Subcutaneous abdominal adipose tissue (tissue), 5 donors: Measurements from ENCODE around the gene ANKRD24.
"Not testable (repeated sequence)": the region's sequence is repeated elsewhere in the genome, so short reads cannot be mapped to it uniquely, and the experiment has no call there.

Experiments used
- H3K27ac ChIP-seq: one replicate; pipeline ENCODE4 v1.7.0; 2013; ENCODE audit warnings: low read depth, mild to moderate bottlenecking, inconsistent platforms, low read length, moderate library complexity
- H3K27me3 ChIP-seq, 5 donors: one replicate each; pipeline ENCODE4 v1.7.0; 2013; ENCODE audit warnings: low read length in 5 of 5, inconsistent platforms in 1 of 5; ENCODE audit not compliant: control insufficient read depth in 5 of 5, insufficient read depth in 4 of 5
- H3K36me3 ChIP-seq, 5 donors: one replicate each; pipeline ENCODE4 v1.7.0; 2013; ENCODE audit warnings: low read length in 5 of 5; ENCODE audit not compliant: control insufficient read depth in 5 of 5, insufficient read depth in 5 of 5
- H3K4me1 ChIP-seq, 5 donors: one replicate each; pipeline ENCODE4 v1.7.0; 2013; ENCODE audit warnings: low read length in 5 of 5, mild to moderate bottlenecking in 3 of 5, moderate library complexity in 1 of 5; ENCODE audit not compliant: control insufficient read depth in 5 of 5, insufficient read depth in 5 of 5
- H3K4me3 ChIP-seq, 5 donors: one replicate each; pipeline ENCODE4 v1.7.0; 2013; ENCODE audit warnings: low read length in 5 of 5, low read depth in 1 of 5
- H3K9ac ChIP-seq, 5 donors: one replicate each; pipeline ENCODE4 v1.7.0; 2013; ENCODE audit warnings: low read length in 5 of 5, mild to moderate bottlenecking in 4 of 5, moderate library complexity in 3 of 5
- H3K9me3 ChIP-seq, 5 donors: one replicate each; pipeline ENCODE4 v1.7.0; 2013; ENCODE audit warnings: low read length in 5 of 5; ENCODE audit not compliant: control insufficient read depth in 5 of 5
- donor health status: healthy.
- donor health status: healthy.
- donor health status: healthy.
- donor health status: healthy.
- donor health status: healthy.

ANKRD24 gene

GRCh38 chr19:4229179-4229931, 46.9 kb downstream of the ANKRD24 start, which contains the start of gene EBI3:
Gene EBI3, plus strand, starts transcription at chr19:4229523. Its CDS starts 28 bp downstream, at chr19:4229551.
- no peaks in the 10 kb centered on the region for H3K36me3 ChIP-seq
- H3K9ac ChIP-seq: peak within 1 kb of the TSS in 1 of 5 donors; percentile 59
- no peaks in the 10 kb centered on the region for H3K9me3 ChIP-seq
- peak within 1 kb of the TSS in 1 of 5 donors; percentile 39 for H3K4me3 ChIP-seq
- peaks cover 0 to 11% (median 0%) of the 10 kb centered on the region in 5 donors for H3K4me1 ChIP-seq
- H3K27me3 ChIP-seq: peaks cover 15 to 33% (median 18%) of the 10 kb centered on the region in 5 donors
- H3K27ac ChIP-seq: no peak within 1 kb of the TSS

- not testable (repeated sequence) for H3K9ac ChIP-seq, H3K36me3 ChIP-seq, H3K4me3 ChIP-seq, H3K9me3 ChIP-seq, H3K27ac ChIP-seq
- Histone ChIP-seq H3K4me1 (peaks cover 0 to 11% (median 0%) of the 10 kb centered on the region in 5 donors), H3K27me3 (peaks cover 18 to 33% (median 19%) of the 10 kb centered on the region in 5 donors)
Measured at GRCh38 chr19:4230237-4230636, 47.7 kb downstream of the ANKRD24 start.

GRCh38 chr19:4231521-4231920, 49.0 kb downstream of the ANKRD24 start:
- H3K27me3 ChIP-seq: peaks cover 18 to 33% (median 19%) of the 10 kb centered on the region in 5 donors
- H3K27ac ChIP-seq, H3K9me3 ChIP-seq, H3K4me3 ChIP-seq, H3K9ac ChIP-seq, H3K36me3 ChIP-seq: not testable (repeated sequence)
- H3K4me1 ChIP-seq: peaks cover 0 to 11% (median 0%) of the 10 kb centered on the region in 5 donors

- not testable (repeated sequence) for H3K27ac ChIP-seq, H3K9me3 ChIP-seq, H3K36me3 ChIP-seq, H3K4me3 ChIP-seq, H3K9ac ChIP-seq
- Histone ChIP-seq H3K4me1 (peaks cover 0 to 11% (median 0%) of the 10 kb centered on the region in 5 donors), H3K27me3 (peaks cover 18 to 39% (median 20%) of the 10 kb centered on the region in 5 donors)
Measured at GRCh38 chr19:4232139-4232538, 49.6 kb downstream of the ANKRD24 start.

GRCh38 chr19:4232614-4233281, 50.3 kb downstream of the ANKRD24 start:
- peaks cover 0 to 11% (median 0%) of the 10 kb centered on the region in 5 donors for H3K4me1 ChIP-seq
- H3K36me3 ChIP-seq: no peaks in the 10 kb centered on the region
- no peak overlapping the region for H3K27ac ChIP-seq
- peaks cover 15 to 39% (median 19%) of the 10 kb centered on the region in 5 donors for H3K27me3 ChIP-seq
- H3K4me3 ChIP-seq: no peak overlapping the region
- H3K9me3 ChIP-seq: no peaks in the 10 kb centered on the region
- H3K9ac ChIP-seq: no peak overlapping the region

- H3K9ac ChIP-seq: no peak overlapping the region
- no peaks in the 10 kb centered on the region for H3K36me3 ChIP-seq
- no peak overlapping the region for H3K27ac ChIP-seq
- peaks cover 15 to 35% (median 17%) of the 10 kb centered on the region in 5 donors for H3K27me3 ChIP-seq
- H3K4me1 ChIP-seq: peaks cover 0 to 11% (median 0%) of the 10 kb centered on the region in 5 donors
- H3K9me3 ChIP-seq: no peaks in the 10 kb centered on the region
- H3K4me3 ChIP-seq: no peak overlapping the region
Measured at GRCh38 chr19:4233282-4233853, 50.9 kb downstream of the ANKRD24 start.

- no peaks in the 10 kb centered on the region for H3K36me3 ChIP-seq
- H3K9me3 ChIP-seq: no peaks in the 10 kb centered on the region
- H3K4me1 ChIP-seq: peaks cover 0 to 4% (median 0%) of the 10 kb centered on the region in 5 donors
- H3K27ac ChIP-seq: no peak overlapping the region
- no peak overlapping the region for H3K4me3 ChIP-seq
- H3K9ac ChIP-seq: no peak overlapping the region
- peaks cover 9 to 26% (median 13%) of the 10 kb centered on the region in 5 donors for H3K27me3 ChIP-seq
Measured at GRCh38 chr19:4234142-4234861, 51.8 kb downstream of the ANKRD24 start.

GRCh38 chr19:4234862-4235201, 52.3 kb downstream of the ANKRD24 start:
- Histone ChIP-seq H3K4me1 (no peaks in the 10 kb centered on the region), H3K9me3 (no peaks in the 10 kb centered on the region), H3K36me3 (no peaks in the 10 kb centered on the region), H3K27me3 (peaks cover 5 to 22% (median 8%) of the 10 kb centered on the region in 5 donors), H3K27ac (no peak overlapping the region), H3K9ac (no peak overlapping the region), H3K4me3 (no peak overlapping the region)

GRCh38 chr19:4237510-4237909, 55.0 kb downstream of the ANKRD24 start:
- H3K36me3 ChIP-seq, H3K4me1 ChIP-seq, H3K27ac ChIP-seq, H3K9ac ChIP-seq, H3K4me3 ChIP-seq: not testable (repeated sequence)
- Histone ChIP-seq H3K9me3 (peaks cover 3 to 10% (median 9%) of the 10 kb centered on the region in 5 donors), H3K27me3 (peaks cover 4 to 20% (median 6%) of the 10 kb centered on the region in 5 donors)
